Tibial artery (tissue), 4 donors: ENCODE results near the gene TBC1D8.

Experiments used
- DNase-seq, 2 donors: peaks; one replicate each; pipeline ENCODE4 v3.0.0-alpha.2; 2019
- H3K27ac ChIP-seq, 2 donors: fragments of 200-600 bp; sonication (generic) in 1 of 2; 1 replicate in 1 of 2; 2 replicates in 1 of 2; pipeline ENCODE4 v1.5.1; 2018 to 2019; ENCODE audit warnings: mild to moderate bottlenecking in 1 of 2
- H3K27me3 ChIP-seq, 2 donors: fragments of 200-600 bp; sonication (generic) in 1 of 2; one replicate each; pipeline versions ENCODE4 v1.5.1 to v1.6.0; 2016 to 2019
- H3K36me3 ChIP-seq, 3 donors: fragments of 200-600 bp; sonication (generic) in 2 of 3; one replicate each; pipeline ENCODE4 v1.5.1; 2016 to 2019; ENCODE audit warnings: mild to moderate bottlenecking in 2 of 3
- H3K4me1 ChIP-seq, 4 donors: fragments of 200-600 bp; sonication (generic) in 2 of 4; 1 replicate in 3 of 4; 2 replicates in 1 of 4; pipeline ENCODE4 v1.5.1; 2016 to 2019
- H3K4me3 ChIP-seq, 2 donors: fragments of 200-600 bp; sonication (generic) in 1 of 2; 1 replicate in 1 of 2; 2 replicates in 1 of 2; pipeline ENCODE4 v1.5.1; 2018 to 2019; ENCODE audit warnings: mild to moderate bottlenecking in 2 of 2
- H3K9me3 ChIP-seq, 3 donors: fragments of 200-600 bp; sonication (generic) in 1 of 3; one replicate each; pipeline ENCODE4 v1.5.1; 2016 to 2019
- CTCF ChIP-seq, 2 experiments: fragments of 200-600 bp in 1 of 2; fragments of 450-650 bp in 1 of 2; IDR thresholded peaks; one replicate each; pipeline ENCODE4 v1.5.1; 2017 to 2019; ENCODE audit warnings: antibody characterized with exemption in 2 of 2, mild to moderate bottlenecking in 1 of 2, moderate library complexity in 1 of 2
- intact Hi-C: fragments of 100-400 bp; cut with DNase I; formaldehyde crosslinking; loops from one replicate; pipeline ENCODE4 v1.15.0; 2023; ENCODE audit warnings: low total_unique reads

TBC1D8 gene

DNA sequence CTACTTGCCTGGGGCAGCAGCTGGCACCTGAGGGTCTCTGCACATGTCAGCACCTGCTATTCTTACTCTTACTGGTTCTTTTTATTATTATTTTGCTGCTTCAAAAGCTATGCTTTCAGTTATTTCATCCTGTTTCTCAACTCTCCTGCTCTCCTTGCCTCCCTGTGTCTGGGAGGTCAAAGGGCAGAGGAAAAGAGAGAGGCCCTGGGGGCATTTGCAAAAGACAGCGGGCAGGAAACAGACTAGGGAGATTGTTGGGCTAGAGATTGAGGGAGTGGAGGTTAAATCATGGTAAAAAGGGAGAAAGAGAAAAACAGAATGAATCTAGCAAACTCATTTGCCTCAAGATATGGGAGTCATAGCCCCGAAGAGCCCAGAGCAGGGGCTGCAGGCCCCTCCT is 170.2 kb downstream of the TBC1D8 start:
- intact Hi-C loops, result loop anchor here (5.0 kb wide), 2 partner anchors 249 to 374 kb away; no protein-coding TSS in a partner anchor
- Histone ChIP-seq H3K27ac (no peak overlapping the region), H3K9me3 (no peaks in the 10 kb centered on the region), H3K36me3 (peaks cover 0 to 32% (median 12%) of the 10 kb centered on the region in 3 donors), H3K27me3 (no peaks in the 10 kb centered on the region), H3K4me3 (no peak overlapping the region), H3K4me1 (peaks cover 0 to 36% (median 3%) of the 10 kb centered on the region in 4 donors)
- TF ChIP-seq CTCF (IDR thresholded peaks at IDR 0.05), result no peak
- no peak for DNase-seq

GRCh38 chr2:100980046-100980445 is 171.1 kb downstream of the TBC1D8 start:
- H3K27me3 ChIP-seq, result no peaks in the 10 kb centered on the region
- no peaks in the 10 kb centered on the region for H3K9me3 ChIP-seq
- TF ChIP-seq CTCF (IDR thresholded peaks at IDR 0.05), result no peak
- H3K27ac ChIP-seq, result peak overlapping the region in 1 of 2 donors; percentile 83
- intact Hi-C loops, result loop anchor here (5.0 kb wide), 2 partner anchors 248 to 373 kb away; no protein-coding TSS in a partner anchor
- peaks cover 0 to 42% (median 22%) of the 10 kb centered on the region in 3 donors for H3K36me3 ChIP-seq
- peaks cover 0 to 36% (median 3%) of the 10 kb centered on the region in 4 donors for H3K4me1 ChIP-seq
- no peak for DNase-seq
- no peak overlapping the region for H3K4me3 ChIP-seq

- H3K36me3 ChIP-seq, result peaks cover 0 to 53% (median 22%) of the 10 kb centered on the region in 3 donors
- DNase-seq, result peak; percentile 38 to 89
- H3K9me3 ChIP-seq, result no peaks in the 10 kb centered on the region
- H3K4me3 ChIP-seq, result peak overlapping the region; percentile 15 to 31
- peak overlapping the region; percentile 66 to 83 for H3K27ac ChIP-seq
- peaks cover 0 to 25% (median 3%) of the 10 kb centered on the region in 4 donors for H3K4me1 ChIP-seq
- TF ChIP-seq CTCF (IDR thresholded peaks at IDR 0.05), result no peak
- intact Hi-C loops, result loop anchor here (5.0 kb wide), 1 partner anchor 161 kb away; no protein-coding TSS in a partner anchor
- H3K27me3 ChIP-seq, result no peaks in the 10 kb centered on the region
Observed at GRCh38 chr2:100978582-100979191, 172.5 kb downstream of the TBC1D8 start.

GRCh38 chr2:100977511-100977910 is 173.7 kb downstream of the TBC1D8 start:
- peak in 1 of 2 donors; percentile 59 for DNase-seq
- TF ChIP-seq CTCF (IDR thresholded peaks at IDR 0.05), result no peak
- peaks cover 0 to 23% (median 3%) of the 10 kb centered on the region in 4 donors for H3K4me1 ChIP-seq
- peak overlapping the region in 1 of 2 donors; percentile 83 for H3K27ac ChIP-seq
- H3K27me3 ChIP-seq, result no peaks in the 10 kb centered on the region
- intact Hi-C loops, result loop anchor here (5.0 kb wide), 1 partner anchor 160 kb away; no protein-coding TSS in a partner anchor
- peaks cover 0 to 52% (median 28%) of the 10 kb centered on the region in 3 donors for H3K36me3 ChIP-seq
- H3K9me3 ChIP-seq, result no peaks in the 10 kb centered on the region
- no peak overlapping the region for H3K4me3 ChIP-seq

DNA sequence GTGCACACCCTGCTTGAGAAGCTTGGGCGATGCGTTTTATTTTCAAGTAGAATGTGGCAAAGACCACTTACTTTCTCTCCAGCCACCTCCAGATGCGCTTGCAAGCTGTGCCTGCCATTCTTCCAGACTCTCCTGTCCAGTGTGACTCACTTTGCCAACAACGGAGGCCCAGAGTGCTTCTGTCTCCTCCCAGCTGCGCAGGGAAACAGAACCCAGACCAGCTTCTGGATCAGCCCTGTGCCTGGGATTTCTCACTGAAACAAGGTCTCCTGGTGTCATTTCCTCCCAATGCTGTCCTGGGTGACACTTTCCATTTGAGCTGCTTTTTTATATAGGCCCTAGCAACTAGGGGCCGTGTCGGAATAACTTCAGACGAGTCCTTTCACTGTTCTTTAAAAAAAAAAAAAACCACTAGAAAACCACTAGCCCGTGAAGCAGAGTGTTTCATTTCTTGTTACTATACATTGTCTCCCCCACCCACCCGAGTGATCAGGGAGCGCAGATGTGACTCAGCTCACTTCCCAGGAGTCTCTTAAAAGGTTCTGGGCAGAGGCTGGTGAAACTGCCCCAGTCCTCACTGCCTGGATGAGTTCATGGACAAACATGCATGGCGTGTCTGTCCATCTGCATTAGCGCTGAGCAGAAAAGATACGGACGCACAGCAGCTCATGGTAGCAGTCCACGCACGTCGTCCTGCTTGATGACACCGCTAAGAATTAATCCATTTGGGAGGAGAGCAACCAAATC is 174.4 kb downstream of the TBC1D8 start:
- Histone ChIP-seq H3K36me3 (peaks cover 0 to 52% (median 22%) of the 10 kb centered on the region in 3 donors), H3K27ac (peak overlapping the region in 1 of 2 donors; percentile 83), H3K9me3 (no peaks in the 10 kb centered on the region), H3K4me1 (peaks cover 0 to 23% (median 3%) of the 10 kb centered on the region in 4 donors), H3K4me3 (no peak overlapping the region), H3K27me3 (no peaks in the 10 kb centered on the region)
- TF ChIP-seq CTCF (IDR thresholded peaks at IDR 0.05), result no peak
- intact Hi-C loops, result loop anchor here (5.0 kb wide), 1 partner anchor 160 kb away; no protein-coding TSS in a partner anchor
- DNase-seq, result peak in 1 of 2 donors; percentile 56
